HG03469 (cell line): ENCODE results near the gene RBM19.
"Not testable (repeated sequence)": the region's sequence is repeated elsewhere in the genome, so short reads cannot be mapped to it uniquely, and the experiment has no call there.

Source experiments
- ATAC-seq: cut with Tn5 transposase; IDR thresholded peaks from one replicate; pipeline ENCODE4 v1.9.1; 2021; ENCODE audit warnings: mild to moderate bottlenecking, moderate library complexity, moderate number of reproducible peaks; ENCODE audit not compliant: unreplicated experiment

Gene RBM19

GRCh38 chr12:113907446-113908180 lies 58.5 kb downstream of the RBM19 start:
- ATAC-seq, result no peak

GRCh38 chr12:113906411-113907200 lies 59.5 kb downstream of the RBM19 start:
- no peak for ATAC-seq

GRCh38 chr12:113905829-113906228 lies 60.3 kb downstream of the RBM19 start:
- ATAC-seq, result no peak

- no peak for ATAC-seq
Observed at GRCh38 chr12:113903381-113903863, 62.7 kb downstream of the RBM19 start.

GRCh38 chr12:113901319-113901718 lies 64.8 kb downstream of the RBM19 start:
- ATAC-seq, result not testable (repeated sequence)

- no peak for ATAC-seq
Observed at GRCh38 chr12:113900716-113901115, 65.4 kb downstream of the RBM19 start.

GRCh38 chr12:113899561-113900471 lies 66.3 kb downstream of the RBM19 start:
- no peak for ATAC-seq

- no peak for ATAC-seq
Observed at GRCh38 chr12:113899042-113899560, 67.0 kb downstream of the RBM19 start.

- no peak for ATAC-seq
Observed at GRCh38 chr12:113898466-113898865, 67.7 kb downstream of the RBM19 start.

- ATAC-seq, result no peak
Observed at GRCh38 chr12:113897406-113897805, 68.7 kb downstream of the RBM19 start.

- ATAC-seq, result no peak
Observed at GRCh38 chr12:113896841-113897240, 69.3 kb downstream of the RBM19 start.

- no peak for ATAC-seq
Observed at GRCh38 chr12:113896194-113896593, 69.9 kb downstream of the RBM19 start.

- ATAC-seq, result no peak
Observed at GRCh38 chr12:113895176-113895575, 70.9 kb downstream of the RBM19 start.

- ATAC-seq, result no peak
Observed at GRCh38 chr12:113894697-113895096, 71.4 kb downstream of the RBM19 start.

- ATAC-seq, result no peak
Observed at GRCh38 chr12:113893221-113893620, 72.9 kb downstream of the RBM19 start.

GRCh38 chr12:113892556-113892955 lies 73.6 kb downstream of the RBM19 start:
- no peak for ATAC-seq

- ATAC-seq, result no peak
Observed at GRCh38 chr12:113891739-113892520, 74.2 kb downstream of the RBM19 start.

- ATAC-seq, result no peak
Observed at GRCh38 chr12:113891167-113891692, 74.9 kb downstream of the RBM19 start.

- no peak for ATAC-seq
Observed at GRCh38 chr12:113889891-113890581, 76.1 kb downstream of the RBM19 start.
